ENCODE results near the gene OLIG1.

The OLIG1 gene

DNA sequence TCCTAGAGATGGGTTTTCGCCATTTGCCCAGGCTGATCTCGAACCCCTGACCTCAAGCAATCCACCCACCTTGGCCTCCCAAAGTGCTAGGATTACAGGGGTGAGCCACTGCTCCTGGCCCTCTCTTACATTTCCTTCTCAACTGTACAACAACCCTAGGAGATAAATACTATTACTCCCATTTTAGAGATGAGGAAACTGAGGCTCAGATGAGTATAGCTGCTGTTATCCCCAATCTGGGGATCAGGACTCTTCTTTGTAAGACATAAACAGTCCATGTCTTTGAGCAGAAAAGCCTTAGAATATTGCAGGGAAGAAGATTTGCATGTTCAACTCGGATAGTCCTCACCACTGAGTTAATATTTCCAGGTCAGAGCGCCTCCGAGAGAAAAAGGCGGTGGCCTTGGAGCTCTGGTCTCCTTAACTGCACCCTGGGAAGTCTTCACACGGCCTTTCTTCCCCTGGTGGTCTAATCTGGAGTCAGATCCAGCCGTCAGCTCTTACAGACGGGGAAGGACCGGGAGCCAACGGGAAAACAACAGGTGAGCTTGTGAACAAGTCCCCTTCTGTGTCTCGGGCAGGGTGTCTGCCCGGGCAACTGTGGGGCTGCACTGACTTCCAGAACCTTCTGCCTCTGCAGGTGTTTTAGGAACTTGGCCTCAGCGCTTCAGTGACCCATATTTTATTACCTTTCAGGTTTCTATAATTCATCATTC is 5.9 kb upstream of the OLIG1 start:
- DNase-seq = no peak

DNA sequence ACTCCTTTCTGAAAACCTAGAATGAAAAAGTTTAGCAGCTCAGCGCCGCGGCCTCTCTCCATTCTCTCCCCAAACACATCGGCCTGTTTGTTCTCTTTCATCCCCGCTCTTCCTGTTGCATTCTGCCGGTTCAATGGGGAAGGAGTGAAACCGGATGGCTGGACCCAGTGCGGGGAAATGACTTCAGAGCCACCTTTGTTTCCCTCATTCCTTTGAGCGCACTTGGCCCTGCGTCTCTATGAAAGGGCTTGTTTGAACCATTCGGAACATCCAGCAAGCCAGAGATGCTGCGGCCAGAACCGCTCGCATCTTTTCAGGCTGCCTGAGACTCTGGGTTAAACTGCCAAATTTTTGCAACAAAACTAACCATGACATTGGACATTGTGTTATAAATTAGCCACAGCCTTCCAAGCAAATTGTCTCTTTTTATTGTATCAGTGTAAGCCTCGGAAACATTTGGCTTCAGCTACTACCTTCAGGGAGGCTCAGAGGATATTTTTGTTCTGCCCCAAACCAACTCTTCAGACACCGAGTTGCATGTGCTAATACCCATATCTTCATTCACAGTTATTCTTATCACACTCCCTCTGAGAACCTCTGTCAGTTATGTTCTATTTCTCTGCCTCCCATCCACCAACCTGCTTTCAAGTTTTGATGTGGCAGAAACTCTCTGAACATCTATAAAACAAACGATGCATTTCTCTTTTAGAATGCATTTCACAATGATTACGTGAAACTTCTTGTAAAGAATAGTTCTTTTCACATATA is 5.1 kb upstream of the OLIG1 start:
- no peak for DNase-seq

DNA sequence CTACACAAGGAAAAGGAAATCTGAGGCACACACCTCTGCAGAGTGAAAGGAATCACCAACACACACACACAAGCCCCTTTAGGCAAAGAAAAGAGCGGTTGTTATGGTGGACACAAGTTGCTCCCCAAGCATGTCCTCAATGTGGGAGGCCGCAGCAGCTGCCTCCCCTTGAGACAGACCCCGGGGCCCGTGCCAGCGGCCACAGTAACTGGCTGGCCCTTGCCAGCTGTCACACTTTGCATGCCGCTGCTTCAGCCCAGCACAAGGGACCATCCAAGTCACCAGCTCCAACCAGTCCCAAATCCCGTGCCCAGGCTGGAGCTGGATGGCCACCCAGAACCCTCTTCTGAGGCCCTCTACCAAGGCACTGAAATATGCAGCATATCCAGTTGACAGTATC is 2.9 kb upstream of the OLIG1 start:
- no peak for DNase-seq

DNA sequence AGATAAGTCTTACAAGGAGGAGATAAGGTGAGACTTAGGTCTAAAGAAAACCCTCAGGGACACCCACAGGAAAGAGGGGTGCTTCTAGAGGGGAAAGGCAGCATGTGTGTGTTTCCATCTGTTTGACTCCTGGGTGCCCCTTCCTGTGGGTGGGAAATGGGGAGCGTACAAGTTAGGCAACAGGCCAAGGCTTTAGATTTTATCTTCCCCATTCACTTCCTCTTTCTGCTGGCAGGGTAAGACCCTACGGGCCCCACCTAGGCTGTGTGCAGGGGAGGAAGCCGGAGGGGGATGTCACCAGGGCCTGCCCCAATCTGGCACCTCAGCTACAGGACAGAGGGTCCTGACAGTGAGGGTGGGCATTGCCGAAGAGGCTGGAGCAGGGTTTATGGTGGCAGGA is 2.5 kb upstream of the OLIG1 start:
- no peak for DNase-seq

DNA sequence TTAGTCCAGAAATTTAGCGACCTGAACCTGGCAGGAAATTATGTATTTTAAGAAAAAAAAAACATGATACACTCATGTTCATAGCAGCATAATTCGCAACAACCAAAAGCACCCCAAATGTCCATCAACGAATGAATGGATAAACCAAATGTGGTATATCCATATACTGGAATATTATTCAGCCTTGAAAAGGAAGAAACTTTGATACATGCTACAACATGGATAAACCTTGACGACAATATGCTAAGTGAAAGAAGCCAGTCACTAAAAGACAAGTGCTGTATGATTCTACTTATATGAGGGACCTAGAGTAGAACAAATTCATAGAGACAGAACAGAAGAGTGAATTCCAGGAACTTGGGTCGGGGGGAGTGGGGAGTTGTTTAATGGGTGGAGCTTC is 698 bp upstream of the OLIG1 start:
- DNase-seq = no peak

DNA sequence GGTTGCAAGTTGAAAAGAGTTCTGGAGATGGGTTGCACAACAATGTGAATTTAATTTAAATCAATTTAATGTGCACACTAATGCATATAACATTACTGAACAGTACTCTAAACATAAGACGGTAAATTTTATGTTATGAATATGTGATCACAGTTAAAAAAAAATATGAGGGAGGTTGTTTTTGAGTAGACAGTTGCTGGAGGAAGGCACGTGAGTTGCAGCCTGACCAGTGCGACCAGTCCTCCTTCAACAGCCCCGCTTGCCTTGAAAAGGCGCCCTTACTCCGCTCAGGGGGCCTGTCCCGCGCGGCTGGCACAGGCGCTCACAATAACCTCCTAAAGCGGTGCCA is 322 bp upstream of the OLIG1 start:
- no peak for DNase-seq

DNA sequence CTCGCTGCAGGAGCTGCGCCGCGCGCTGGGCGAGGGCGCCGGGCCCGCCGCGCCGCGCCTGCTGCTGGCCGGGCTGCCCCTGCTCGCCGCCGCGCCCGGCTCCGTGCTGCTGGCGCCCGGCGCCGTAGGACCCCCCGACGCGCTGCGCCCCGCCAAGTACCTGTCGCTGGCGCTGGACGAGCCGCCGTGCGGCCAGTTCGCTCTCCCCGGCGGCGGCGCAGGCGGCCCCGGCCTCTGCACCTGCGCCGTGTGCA is 730 bp downstream of the OLIG1 start:
- no peak for DNase-seq

DNA sequence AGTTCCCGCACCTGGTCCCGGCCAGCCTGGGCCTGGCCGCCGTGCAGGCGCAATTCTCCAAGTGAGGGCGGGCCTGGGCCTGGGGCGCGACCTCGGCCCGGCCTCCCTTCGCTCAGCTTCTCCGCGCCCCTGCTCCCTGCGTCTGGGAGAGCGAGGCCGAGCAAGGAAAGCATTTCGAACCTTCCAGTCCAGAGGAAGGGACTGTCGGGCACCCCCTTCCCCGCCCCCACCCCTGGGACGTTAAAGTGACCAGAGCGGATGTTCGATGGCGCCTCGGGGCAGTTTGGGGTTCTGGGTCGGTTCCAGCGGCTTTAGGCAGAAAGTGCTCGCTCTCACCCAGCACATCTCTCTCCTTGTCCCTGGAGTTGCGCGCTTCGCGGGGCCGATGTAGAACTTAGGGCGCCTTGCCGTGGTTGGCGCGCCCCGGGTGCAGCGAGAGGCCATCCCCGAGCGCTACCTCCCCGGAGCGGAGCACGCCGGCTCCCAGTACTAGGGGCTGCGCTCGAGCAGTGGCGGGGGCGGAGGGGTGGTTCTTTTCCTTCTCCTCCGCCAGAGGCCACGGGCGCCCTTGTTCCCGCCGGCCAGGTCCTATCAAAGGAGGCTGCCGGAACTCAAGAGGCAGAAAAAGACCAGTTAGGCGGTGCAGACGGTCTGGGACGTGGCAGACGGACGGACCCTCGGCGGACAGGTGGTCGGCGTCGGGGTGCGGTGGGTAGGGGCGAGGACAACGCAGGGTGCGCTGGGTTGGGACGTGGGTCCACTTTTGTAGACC is 1.2 kb downstream of the OLIG1 start:
- no peak for DNase-seq

DNA sequence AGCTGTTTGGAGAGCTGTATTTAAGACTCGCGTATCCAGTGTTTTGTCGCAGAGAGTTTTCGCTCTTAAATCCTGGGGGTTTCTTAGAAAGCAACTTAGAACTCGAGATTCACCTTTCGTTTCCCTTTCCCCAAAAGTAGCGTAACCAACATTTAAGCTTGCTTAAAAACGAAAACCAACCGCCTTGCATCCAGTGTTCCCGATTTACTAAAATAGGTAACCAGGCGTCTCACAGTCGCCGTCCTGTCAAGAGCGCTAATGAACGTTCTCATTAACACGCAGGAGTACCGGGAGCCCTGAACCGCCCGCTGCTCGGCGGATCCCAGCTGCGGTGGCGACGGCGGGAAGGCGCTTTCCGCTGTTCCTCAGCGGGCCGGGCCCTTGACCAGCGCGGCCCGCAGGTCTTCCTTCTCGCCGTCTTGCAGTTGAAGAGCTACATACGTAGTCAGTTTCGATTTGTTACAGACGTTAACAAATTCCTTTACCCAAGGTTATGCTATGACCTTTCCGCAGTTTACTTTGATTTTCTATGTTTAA is 1.9 kb downstream of the OLIG1 start:
- DNase-seq = no peak

DNA sequence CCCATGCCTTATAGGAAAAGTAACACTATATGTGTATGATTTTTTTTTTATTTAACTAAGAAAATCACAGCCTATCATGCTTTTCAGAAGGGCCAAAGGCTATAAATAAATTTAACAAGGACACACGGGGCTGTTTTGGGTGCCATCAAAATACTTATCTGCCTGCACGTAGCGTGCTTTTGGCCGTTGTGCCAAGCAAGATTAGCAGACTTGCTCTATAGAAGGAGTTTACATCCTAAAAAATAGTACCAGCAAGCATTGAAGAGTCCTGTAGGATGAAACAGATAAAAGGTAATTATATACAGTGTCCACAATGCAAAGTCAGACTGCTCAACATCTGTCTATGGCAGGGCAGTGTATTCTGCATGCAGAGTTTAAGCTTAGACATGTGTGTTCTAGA is 3.7 kb downstream of the OLIG1 start:
- no peak for DNase-seq

DNA sequence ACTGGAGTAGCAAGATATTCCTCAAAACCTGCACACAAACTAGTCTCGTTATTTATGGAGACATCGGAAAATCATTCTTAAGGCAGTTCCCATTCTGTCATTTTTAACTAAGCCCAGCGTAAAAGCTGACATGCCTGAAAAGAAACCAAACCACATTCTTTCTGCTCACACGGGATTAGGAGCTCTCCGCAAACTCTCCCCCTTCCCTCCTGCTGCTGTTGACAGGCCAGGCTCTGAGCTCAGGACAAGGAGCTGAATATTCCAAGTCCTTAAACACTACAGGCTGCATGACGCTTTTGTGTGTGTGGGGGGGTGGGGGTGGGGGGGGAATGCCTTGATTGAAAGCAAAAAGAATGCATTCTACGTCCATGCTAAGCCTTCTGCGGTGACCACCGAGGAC is 5.2 kb downstream of the OLIG1 start:
- peak; percentile 46 for DNase-seq

DNA sequence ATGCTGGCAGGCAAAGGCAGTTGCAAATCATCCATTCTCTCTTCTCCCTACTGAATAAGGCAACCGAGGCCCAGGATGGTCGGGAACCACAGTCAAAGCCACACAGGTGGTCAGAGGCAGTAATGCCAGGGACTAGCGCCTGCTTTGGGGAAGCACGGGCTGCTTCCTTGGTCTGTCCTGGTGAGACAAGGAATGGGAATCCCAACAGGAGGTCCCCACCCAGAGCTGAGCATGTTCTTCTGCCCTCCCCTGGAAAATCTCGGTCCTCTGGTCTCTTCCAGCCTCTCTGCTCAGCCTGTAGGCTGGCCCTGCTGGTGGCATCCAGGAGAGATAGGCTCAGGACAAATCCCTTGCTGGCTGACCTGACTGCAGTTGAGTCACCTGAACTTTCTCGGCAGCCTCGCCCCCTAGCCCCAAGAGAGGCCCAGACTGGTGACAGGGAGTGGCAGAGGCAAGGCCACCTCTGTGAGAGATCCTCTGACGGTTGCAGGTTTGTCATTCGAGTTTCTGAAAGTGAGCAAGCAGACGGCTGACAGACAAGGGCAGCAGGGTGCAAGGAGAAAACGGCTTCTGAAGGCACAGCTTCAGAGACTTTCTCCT is 5.8 kb downstream of the OLIG1 start:
- no peak for DNase-seq

DNA sequence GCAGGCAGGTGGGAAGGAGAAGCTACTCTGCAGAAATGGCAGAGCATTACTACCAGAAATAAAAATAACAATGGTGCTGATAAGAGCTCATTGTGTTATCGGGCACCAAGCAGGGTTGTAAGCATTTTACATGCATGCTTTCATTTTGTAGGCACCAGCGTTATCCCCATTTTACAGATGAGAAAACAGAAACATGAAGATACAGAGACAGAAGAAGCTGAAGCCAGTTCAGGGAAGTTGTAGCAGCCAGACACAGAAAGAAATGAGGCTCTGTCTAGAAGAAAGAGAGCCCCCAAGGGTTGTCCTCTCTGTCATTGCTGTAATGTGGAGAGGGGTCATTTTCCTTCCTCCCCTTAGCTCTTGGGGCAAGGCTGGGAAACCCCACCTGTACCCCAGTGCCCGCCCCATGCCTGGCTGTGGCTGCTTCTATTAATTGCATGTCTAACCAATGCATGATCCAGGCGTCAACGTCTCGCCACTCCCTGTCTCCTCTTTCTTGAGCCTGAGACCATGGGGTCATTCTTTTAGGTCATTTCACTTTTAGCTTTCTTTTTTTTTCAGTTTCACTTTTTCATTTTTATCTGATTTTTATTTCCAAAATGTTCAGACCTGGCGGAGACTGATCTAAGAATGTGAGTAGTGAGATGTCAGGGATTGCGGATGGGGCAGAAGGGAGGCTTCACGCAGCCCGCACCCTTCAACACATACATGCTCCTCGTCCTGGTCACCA is 6.8 kb downstream of the OLIG1 start:
- no peak for DNase-seq

DNA sequence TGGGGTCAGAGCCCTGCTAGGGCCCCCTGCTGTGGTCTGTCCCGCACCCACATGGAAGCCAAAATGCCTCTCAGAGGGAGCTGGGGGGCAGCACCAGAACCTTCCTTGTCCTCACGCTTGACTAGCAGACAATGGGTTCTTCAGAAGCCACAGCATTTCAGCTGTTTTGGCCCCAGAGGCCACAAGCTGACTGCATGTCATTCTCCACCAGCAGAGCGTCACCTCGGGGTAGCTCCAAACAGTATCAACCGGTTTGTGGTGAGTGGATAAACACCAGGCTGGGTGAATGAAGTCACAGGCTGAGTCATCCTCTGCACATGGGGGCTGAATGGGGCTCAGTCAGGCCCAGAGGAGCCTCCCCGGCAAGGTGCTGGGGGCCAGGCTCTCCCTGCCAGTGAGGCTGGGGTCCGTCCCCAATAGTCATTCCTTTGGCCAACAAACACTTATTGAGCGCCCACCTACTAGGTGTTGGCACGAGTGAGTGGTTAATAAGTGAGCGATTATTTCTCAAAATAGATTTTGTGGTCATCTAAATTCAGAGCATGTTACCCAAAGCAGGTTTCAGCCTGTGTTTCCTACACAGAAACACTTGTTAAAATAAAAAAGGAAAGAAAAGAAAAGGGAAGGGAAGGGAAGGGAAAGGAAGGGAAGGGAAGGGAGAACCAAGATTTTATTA is 9.1 kb downstream of the OLIG1 start:
- peak; percentile 34 for DNase-seq

DNA sequence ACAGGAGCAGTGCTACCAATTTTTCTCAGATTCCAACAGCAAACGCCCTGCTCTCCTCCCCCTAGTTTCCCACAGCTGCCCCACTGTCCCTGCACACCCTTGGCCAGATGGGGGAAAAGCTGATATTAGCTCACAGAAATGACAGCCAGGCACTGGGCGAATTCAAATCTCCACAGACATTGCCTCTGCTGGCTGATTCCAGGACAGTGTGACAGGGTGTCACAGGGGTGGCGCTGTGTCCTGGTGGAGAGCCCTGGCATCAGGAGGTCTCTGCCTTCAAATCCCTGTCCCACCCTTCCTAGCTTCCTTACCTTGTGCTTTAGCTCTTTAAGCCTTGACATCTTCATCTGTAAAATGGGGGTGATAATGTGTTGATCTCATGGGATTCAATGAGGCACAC is 10.4 kb downstream of the OLIG1 start:
- DNase-seq = no peak

DNA sequence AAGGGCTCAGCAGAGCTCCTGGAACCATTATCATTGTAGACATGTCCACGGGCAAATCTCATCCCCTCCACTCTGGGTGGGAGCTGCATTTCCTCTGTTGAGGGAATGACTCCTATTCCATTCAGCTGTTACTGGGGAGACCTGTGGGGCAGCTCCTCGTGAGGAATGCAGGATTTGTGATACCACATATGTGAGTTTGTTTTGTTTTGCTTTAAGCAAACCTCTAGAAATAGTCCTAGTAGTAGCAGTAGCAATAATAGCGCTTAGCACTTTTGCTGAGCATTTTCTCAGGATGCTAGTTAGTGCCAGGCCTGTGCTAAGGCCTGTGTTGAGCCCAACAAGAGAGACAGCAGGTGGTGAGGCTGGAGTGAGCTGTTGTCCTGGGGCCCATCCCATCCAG is 10.8 kb downstream of the OLIG1 start:
- no peak for DNase-seq

DNA sequence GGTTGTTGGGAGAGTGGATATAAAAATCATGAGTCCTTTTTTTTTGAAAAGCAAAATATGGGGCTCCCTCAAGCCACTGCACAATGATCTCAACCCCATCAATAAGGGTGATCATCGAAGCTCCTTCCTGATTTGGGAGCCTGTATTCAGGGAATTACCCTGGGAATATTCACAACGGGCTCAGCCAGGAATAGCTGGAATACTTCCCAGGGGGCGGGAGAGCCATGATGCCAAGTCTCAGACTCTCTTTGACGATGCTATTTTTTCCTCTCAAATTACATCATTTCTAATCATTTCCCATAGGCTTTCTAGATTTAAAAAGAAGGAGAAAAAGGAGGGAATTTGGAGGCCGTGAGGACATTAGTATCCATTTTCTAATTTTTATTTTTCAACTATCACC is 18.4 kb downstream of the OLIG1 start:
- DNase-seq = no peak

DNA sequence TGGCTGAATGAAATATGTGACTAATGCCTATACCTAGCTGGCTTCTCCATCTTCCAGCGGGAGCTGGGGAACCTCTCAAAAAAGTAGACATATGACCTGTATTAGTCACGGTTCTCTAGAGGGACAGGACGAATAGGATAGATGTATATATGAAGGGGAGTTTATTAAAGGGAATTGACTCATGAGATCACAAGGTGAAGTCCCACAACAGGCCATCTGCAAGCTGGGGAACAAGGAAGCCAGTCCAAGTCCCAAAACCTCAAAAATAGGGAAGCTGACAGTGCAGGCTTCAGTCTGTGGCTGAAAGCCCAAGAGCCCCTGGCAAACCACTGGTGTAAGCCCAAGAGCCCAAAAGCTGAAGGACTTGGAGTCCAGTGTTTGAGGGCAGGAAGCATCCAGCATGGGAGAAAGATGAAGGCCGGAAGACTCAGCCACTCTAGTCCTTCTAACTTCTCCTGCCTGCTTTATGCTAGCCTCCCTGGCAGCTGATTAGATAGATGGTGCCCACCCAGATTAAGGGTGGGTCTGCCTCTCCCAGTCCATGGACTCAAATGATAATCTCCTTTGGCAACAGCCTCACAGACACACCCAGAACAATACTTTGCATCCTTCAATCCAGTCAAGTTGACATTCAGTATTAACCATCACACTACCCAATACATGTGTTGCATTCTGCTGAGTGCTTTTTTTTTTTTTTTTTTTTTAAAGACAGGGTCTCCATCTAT is 19.6 kb downstream of the OLIG1 start:
- DNase-seq = no peak

DNA sequence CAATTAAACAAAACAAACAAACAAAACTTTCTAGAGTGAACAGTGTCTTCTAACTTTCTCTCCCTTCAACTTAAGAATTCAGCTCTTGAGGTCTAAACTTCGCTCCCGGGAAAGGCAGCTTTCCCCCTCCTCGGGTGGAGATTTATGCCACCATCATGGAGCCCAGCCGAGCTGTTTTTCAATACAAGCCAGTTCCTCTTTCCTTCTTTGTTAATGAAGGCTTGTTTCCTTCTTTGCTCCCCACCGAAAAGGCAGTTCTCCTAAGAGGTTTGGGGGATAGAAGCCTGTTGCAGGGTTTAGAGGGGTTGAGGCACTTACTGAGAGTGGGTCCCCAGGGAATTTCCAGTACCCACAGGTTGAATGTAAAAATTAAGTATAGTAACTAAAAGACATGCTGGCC is 26.5 kb downstream of the OLIG1 start:
- DNase-seq = no peak

DNA sequence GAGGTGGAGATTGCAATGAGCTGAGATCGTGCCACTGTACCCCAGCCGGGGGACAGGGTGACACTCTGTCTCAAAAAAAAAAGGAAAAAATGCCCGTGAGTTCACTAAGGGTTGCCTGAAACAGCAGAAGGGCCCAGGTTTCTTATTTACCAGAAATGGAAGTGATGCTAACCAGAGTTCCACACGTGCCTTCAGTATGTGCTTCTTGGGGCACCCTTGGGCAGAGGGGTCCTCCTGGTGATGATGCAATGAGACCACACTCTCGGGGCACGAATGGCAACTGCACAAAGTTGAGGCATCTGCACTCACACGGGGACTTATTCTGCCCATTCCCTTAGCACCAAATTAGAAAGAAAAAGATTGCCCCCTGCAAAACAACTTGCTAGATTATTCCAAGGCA is 29.2 kb downstream of the OLIG1 start:
- no peak for DNase-seq

DNA sequence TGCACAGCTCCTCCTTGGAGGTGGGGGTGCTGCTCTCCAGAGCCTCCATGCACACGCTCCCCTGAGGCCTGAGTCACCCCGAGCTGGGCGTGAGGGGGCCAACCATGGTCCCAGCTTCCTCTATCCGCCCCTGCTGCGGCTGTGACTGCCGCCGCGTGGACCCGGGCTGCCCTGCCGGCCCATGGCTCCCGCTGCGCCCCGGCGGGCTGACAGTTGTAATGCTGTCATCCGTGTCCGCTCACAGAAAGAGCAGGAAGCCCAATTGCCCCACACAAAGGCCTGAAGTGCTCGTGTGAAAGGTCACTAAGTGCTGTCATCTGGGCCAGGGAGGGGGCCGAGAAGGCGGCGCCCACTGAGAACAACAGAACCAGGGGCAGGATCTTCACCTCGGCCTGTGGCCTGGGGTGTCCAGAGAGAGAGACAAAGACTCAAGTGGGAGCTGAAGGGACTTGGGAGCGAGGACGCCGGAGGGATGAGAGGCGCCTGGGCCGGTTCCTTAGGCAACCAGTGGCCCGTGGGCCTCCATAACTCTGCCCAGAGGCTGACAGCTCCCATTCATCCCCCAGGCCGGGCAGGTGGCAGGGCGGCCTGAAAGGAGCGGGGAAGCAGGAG is 31.5 kb downstream of the OLIG1 start:
- DNase-seq = peak; percentile 6
